Stimulated activated CD4-positive, alpha-beta T cell treated with anti-CD3 and anti-CD28 coated beads, Interleukin-2, amount 100 ng/mL, for 4 hours (primary cell): ENCODE results near the gene FGB.
"Not testable (repeated sequence)": the region's sequence is repeated elsewhere in the genome, so short reads cannot be mapped to it uniquely, and the experiment has no call there.

Source experiments
- DNase-seq: peaks from one replicate; pipeline ENCODE4 v3.0.0-alpha.2; 2020; ENCODE audit warnings: low read depth

FGB gene

DNA sequence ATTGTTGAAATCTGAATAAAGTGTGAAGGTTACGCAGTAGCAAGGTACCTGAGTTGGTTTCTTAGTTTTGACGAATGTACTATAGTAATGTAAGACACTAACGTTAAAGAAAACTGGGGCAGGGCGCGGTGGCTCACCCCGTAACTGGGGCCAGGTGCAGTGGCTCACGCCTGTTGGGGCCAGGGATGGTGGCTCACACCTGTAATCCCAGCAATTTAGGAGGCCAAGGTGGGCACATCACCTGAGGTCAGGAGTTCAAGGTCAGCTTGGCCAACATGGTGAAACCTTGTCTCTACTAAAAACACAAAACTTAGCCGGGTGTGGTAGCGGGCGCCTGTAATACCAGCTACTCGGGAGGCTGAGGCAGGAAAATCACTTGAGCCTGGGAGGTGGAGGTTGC, 34.5 kb downstream of the FGB start:
- not testable (repeated sequence) for DNase-seq

GRCh38 chr4:154597798-154598774, 35.3 kb downstream of the FGB start:
- no peak for DNase-seq

DNA sequence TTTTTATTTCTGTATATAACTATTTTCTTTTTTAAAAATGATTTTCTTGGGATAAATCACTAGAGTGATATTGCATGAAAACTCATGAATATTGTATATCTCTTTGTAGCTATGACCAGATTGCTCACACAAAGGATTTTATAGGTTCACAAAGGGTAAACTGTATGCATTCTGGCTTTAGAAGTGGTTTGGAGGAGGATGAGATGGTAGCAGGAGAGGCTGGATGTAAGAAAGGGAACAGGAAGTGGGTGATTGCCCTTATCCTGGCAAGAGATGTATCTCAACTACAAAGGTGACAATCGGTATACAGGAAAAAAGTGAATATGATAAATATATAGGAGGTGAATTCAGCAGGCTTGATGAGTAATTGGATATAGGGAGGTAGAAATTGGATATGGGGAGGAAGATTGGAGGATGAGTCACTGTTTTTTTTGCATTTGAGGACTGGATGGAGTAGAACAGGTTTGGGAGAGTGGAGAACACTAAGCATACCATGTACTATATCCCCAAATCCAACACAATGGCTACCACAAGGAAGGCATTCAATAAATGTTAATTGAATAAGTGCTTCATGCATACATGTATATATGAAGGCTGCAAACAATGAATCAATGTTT, 39.7 kb downstream of the FGB start:
- DNase-seq: no peak

DNA sequence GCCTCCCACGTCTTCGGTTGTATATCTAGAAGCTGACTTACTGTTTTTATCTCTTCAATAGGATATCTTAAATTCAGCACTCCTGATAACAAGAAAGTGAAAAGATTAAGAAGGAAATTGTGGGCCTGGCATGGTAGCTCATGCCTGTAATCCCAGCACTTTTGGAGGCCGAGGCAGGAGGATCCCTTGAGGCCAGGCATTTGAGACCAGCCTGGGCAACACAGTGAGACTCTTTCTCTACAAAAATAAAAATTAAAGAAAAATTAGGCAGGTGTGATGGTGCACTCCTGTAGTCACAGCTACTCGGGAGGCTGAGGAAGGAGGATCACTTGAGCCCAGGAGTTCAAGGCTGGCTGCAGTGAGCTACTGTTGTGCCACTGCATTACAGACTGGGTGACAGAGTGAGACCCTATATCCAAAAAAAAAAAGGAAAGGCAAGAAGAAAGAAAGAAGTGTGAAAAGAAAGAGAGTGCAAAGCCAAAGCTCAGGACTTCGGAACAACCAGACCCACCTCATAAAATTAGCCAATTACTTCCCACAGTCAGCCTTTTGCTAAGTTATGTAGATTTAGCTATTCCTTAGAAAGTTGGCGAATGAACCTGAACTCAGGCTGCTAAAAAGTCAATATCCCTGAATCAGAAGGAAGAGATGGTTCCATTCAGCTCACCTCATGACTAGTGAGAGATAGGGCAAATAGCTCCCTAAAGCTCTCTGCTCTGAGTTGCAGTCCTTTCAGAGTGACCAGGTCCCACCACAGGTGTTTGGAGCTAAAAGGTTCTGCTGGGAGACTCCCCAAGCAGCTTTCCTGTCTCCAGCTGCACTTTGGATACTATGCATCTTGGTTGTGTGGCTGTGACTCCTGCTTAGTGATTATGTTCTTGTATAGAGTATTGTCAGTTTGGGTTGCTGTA, 40.5 kb downstream of the FGB start:
- DNase-seq: no peak

DNA sequence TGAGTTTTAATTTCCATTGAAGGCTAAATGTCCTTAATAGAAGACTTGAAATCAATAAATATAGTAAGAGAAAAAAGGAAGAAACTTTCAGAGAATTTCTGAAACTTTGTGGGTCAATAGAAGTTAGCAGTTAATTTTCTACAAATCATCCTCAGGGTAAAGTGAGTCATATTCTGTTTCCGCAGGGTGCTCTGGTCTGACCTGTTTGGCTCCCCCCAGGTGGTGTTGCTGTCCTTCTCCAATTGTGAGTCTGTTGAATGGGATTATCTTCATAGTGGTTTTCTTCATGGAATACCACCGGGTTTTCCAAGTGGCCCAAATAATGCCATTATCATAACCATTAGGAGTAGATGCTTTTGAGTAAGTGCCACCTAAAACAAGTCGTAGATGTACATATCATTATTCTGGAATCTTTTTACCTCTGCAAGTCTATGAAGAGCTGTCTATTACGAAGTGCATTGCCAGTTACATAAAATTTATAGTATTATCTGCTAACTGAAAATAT, 41.9 kb downstream of the FGB start:
- no peak for DNase-seq

DNA sequence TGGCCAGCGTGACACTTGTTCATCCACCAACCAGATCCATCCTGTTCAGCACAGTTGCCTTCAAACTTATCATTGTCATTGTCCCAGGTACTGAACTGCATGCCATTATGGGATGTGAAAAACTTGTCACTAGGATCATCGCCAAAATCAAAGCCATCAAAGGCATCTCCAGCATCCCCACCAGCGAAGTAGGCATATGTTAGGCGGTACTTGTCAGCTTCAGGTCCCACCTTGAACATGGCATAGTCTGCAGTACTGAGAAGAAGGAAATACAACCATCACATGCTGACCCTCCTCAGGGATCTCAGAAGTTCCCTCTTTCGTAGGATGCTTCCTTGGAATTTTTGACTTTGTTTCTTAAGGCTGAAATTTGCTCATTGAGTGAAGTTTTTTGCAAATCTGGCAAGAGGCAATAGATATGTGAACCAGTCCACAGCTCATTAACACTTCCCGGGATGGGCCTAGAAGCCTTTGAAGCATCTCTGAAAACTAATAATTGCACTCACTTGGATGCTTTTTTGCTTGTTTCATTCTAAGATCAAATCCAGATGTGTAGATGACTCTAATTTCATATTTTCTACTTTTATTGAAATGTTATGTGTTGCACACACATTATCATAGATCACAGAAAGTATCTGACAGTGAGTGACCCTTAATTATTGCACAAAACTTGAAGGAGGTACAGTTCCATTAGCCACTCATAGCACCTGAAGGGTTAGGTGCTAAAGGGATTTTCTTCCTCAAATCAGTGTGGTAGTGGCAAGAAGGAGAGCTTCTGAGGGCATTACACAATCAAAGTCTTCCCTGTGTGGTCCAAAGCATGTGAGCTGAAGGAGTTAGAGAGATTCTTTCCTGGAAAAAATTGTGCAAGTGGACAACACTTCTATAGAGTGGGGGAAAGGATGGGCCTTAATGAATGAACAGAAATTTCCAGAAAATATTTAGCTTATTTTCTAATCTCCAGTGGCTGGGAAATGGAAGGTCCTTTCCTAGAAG, 44.2 kb downstream of the FGB start:
- DNase-seq: no peak

DNA sequence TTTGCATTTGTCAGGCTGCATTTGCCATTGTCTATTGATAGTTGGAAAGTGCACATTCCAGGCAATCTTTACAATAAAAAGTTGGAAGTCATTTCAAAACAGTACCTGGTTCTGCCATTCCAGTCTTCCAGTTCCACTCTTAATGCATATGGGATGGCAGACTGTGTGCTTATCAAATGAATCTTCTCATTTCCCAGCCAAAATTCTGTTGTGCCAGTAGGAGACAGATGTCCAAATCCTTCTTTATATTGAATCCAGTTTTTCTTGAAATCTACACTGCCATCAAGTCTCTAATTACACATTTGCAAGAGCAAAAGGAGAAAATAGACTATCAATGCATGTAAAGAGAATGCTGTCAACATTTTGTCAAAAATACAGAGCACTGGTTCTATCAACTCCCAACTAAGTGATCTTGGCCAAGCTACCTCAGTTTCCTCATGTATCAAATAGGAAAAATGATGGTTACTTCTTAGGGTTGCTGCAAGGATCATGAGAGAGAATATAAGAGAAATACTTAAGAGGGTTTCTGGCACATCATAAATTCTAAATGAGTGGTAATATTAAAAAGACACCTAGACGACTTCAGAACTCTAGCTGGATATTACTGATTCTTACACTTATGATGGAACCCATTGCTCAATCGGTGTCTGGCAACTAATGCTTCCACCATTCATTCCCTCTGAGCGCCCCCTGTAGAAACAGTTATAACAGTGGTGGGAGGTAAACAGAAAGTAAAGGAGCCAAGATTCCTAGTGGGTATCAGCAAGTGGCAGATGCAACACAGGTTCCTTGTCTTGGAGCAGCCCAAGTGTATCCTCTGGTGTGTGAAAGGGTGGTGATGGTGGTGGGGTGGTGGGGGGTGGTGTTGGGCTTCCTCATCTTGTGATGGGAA, 45.8 kb downstream of the FGB start:
- DNase-seq: no peak

GRCh38 chr4:154609532-154609931, 46.7 kb downstream of the FGB start:
- DNase-seq: no peak

DNA sequence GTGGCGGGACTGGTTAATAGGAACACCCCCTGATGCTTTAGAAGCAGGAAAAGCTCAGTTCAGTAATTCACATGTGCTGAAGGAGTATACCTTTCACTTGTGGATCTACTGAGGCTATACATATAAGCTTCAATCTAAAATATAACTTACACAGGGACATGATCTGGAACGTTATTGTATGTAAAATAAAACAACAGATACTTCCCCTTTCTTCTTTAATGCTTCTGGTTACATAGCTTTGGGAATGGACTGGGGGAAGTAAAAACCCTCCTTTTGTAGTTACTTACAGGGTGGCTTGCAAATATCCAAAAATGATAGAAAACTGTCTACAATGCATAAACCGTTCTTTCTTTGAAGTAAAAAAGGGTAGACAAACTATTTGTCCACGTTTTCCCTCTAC, 47.8 kb downstream of the FGB start:
- DNase-seq: no peak

DNA sequence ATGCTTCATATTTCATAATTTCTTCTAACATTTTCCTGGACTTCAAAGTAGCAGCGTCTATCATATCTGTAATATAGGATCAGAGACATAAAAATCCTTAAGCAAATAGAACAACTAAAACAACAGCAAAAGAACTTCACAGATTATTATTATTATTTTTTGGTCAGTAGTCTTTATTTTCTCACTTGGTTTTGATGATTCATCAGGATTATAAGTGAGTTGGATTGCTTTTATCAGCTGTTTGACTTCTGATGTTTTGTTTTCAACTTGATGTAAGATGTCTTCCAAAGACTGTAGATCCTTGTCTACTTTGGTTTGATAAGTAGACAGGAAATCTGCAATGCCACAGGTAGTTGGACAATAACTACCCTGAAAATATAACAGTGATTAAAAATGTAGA, 49.0 kb downstream of the FGB start:
- no peak for DNase-seq

DNA sequence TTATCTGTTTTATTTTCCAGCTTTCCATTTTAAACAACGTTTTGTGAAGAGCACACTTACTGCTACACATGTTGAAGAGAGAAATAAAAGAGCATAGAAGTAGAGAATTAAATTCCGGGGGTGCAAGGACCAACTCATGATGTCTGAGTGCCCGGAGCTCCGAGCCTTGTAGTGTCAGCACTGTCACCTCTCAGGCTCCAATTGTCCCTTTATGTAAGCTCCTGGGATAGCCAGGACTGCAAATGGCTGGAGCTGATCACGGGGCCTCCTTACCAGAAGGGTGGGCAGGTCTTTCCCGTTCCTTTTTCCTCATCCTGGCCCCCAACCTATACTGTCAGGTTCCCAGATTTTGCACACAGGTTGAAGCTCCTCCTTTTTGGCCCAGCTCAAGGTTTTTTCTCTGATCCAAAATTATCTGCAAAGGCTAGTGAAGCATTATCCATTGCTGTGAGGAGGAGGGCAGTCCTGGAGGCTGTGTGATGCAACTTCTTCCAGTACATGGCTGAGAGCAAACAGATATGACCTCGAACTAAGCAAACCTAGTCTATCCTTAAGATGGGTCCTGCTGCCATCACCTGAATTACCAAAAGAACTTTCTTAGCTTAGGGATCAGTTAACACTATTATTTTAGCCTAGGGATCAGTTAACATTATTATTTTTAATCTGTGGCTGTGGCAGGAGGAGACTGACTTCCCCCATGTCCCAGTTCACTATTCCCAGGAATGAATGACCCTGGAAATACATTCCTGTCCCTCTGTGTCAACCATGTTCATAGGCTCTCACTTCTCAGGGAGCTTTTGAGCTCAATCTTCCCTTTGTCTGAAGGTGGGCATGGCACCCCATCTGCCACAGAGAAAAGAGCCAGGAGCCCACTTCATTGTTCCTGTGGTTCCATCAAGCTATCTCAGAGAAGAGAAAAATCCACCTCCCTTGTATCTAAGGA, 49.9 kb downstream of the FGB start, which contains the start of gene FGG:
Gene FGG (minus strand): TSS at position 185 of the 943 bp plus-strand sequence. CDS start 47 bp downstream, at position 138.
- no peak for DNase-seq

DNA sequence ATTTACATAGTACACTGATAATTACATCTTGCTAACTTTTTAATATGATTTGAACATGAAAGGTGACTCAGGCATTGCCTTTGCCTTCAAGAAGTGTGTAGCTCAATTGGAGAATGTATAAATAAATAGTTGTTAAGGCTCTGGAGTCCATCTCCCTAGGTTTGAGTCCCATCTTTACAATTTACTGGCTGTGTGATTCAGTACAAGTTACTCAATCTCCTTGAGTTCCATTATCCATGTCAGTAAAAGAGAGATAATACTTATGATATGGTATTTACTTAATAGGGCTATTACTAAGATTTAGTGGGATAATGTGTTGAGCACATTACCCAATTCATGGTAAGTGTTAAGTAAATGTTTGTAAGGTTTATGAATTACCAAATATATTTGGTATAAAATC, 51.5 kb downstream of the FGB start:
- no peak for DNase-seq

GRCh38 chr4:154615211-154615610, 52.4 kb downstream of the FGB start:
- no peak for DNase-seq

DNA sequence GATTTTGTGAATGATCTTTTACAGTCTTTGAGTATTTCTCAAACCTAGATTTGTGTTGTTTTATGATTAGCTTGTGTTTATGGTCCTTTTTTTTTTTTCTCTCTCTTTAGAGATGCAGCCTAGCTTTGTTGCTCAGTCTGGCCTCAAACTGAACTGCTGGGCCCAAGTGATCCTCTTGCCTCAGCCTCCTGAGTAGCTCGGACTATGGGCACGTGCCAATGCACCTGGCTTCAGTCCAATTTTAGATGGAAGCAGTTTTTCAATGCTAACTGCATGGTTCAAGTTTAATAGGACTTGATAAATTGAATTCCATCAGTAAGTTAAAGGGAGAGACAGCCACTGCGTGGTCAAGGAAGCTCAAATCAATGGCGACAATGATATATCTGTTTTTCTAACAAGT, 53.5 kb downstream of the FGB start:
- DNase-seq: no peak

DNA sequence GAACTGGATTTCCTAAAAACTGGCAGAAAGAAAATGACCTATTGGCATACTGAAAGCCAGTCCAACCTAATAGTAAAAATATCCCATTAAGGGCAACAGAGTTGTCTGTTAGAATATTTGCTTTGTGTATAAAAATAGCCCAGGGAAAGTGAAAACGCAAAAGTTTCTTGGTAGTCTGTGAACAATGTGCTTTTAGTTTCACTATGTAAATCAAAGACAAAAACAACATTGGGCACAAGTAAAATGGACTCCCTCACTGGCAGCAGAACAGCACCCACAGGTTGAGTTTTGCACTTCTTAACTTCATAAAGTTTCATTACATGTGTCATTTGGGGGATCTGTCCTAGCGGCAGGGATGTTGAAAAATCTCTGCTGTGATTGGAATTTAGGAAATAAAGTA, 53.9 kb downstream of the FGB start:
- DNase-seq: no peak

DNA sequence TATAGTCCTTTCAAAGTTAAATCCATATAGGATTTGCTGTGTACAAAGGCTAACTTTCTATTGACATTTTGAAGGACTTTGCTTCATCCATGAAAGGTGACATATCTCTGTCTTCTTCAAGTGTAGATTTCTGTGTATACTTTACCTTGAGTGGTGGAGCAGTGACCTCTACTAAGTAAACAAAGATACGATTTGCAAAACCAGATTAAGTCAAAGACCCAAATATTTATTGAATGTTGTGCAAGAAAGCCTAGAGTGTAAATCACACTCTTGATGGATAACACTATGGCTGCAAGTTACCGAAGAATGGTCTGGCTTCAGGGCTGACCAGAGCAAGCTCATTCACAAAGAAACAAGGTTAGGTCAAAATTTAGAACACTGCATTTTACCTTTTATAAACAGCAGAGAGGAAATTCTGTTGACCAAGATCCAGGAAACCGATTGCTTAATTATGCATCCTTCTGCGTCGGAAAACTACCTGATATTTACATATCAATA, 55.1 kb downstream of the FGB start:
- DNase-seq: no peak

DNA sequence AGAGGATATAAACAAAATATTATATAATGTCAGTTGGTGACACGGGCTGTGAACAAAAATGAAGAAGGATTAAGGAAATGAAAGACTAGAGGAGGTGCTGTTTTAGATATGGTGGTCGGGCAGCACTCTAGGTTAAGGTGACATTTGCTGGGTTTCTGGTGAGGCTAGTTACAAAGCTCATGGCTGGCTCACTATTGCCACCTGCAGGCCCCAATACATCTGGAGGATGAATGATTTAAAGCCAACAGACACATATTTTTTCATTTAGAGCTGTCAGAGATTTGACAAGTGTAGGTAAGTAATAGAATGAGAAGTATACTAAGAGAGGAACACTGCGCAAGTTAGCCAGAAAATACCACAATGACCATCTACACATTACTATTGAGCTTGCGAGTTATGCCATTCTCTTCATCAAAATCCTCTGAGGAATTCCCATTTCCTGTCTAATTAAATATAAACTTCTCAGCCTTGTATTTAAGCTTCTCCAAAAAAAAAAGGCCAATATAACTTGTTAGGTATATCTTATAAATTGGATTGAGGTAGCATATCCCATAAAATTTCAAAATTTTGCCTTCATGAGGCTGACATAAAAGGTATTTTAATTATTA, 56.0 kb downstream of the FGB start:
- DNase-seq: peak; percentile 18

DNA sequence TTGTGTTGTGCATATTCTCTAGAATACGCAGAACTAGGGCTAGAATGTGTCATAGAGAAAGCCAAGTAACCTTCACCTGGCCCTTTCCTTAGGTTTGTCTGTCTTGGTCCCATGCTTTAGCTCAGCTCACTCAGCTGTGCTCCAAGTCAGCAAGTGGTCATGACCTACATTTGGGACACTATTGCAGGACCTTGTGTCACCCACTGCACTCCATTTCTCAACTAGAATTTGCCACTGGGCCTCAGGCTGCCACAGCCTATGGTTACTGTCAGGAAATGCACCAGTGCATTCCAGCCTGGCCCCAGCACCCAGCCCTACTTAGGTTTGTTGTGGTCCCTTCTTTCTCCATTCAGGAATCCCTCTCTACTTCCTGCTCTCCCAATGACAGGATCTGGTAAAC, 57.3 kb downstream of the FGB start:
- no peak for DNase-seq
